IMR-90 (cell line): ENCODE data around the gene AMZ2. TPM values are rescaled to one million over a fixed set of nuclear protein-coding genes. Genes with fewer than 3 reads are reported as not detected.

Source experiments
- ATAC-seq: fragments of 200-7000 bp; cut with Tn5 transposase; 2 replicates; pipeline ENCODE4 v1.9.1; 2020; ENCODE audit warnings: low read depth, mild to moderate bottlenecking, moderate library complexity
- BruUV-seq: library from RNA; stranded (reverse); fragments of 400-500 nt; replicated peaks from 2 replicates; lab custom pipeline; 2021; lab: Mats Ljungman, UMichigan
- CTCF ChIA-PET: fragments of 300-600 bp; formaldehyde crosslinking; extraction: SDS; loops from one replicate; lab custom pipeline; 2021; ENCODE audit warnings: antibody characterized with exemption; lab: Yijun Ruan, JAX
- POLR2A ChIA-PET: fragments of 300-600 bp; sonication (Branson Sonifier 250); formaldehyde crosslinking; loops from one replicate; lab custom pipeline; 2022; ENCODE audit warnings: antibody characterized with exemption; ENCODE audit not compliant: unreplicated experiment; lab: Charles Lee
- DNase-seq: peaks from one replicate; pipeline ENCODE4 v3.0.0; 2013
- H2AFZ ChIP-seq: replicated peaks from 2 replicates; pipeline ENCODE3; 2013; ENCODE audit warnings: low read length, mild to moderate bottlenecking; ENCODE audit not compliant: poor library complexity
- H2AK5ac ChIP-seq: 2 replicates; pipeline ENCODE4 v1.6.1; 2013; ENCODE audit warnings: low read depth, low read length, inconsistent platforms
- H2AK9ac ChIP-seq: replicated peaks from 2 replicates; pipeline ENCODE3; 2013; ENCODE audit warnings: mild to moderate bottlenecking, low read depth, low read length, moderate library complexity; ENCODE audit not compliant: poor library complexity
- H2BK120ac ChIP-seq: 2 replicates; pipeline ENCODE4 v1.6.1; 2013; ENCODE audit warnings: low read depth, low read length, inconsistent platforms
- H2BK15ac ChIP-seq: 3 replicates; pipeline ENCODE4 v1.6.1; 2013; ENCODE audit warnings: low read depth, low read length, inconsistent platforms
- H2BK20ac ChIP-seq: 2 replicates; pipeline ENCODE4 v1.6.1; 2013; ENCODE audit warnings: low read depth, mild to moderate bottlenecking, inconsistent platforms, low read length, moderate library complexity
- H2BK5ac ChIP-seq: 2 replicates; pipeline ENCODE4 v1.6.1; 2013; ENCODE audit warnings: mild to moderate bottlenecking, low read depth, low read length, inconsistent platforms; ENCODE audit not compliant: poor library complexity, severe bottlenecking
- H3K14ac ChIP-seq: replicated peaks from 2 replicates; pipeline ENCODE4 v1.6.1; 2013; ENCODE audit warnings: low read depth, low read length, inconsistent platforms
- H3K18ac ChIP-seq: 2 replicates; pipeline ENCODE4 v1.6.1; 2013; ENCODE audit warnings: low read depth, low read length, control low read depth
- H3K23ac ChIP-seq: 2 replicates; pipeline ENCODE4 v1.6.1; 2013; ENCODE audit warnings: low read depth, low read length, inconsistent platforms
- H3K27ac ChIP-seq: 2 replicates; pipeline ENCODE4 v1.5.1; 2013; ENCODE audit warnings: mild to moderate bottlenecking, control low read depth, low read length; ENCODE audit not compliant: insufficient read depth
- H3K27me3 ChIP-seq: 2 replicates; pipeline ENCODE4 v1.6.1; 2013; ENCODE audit warnings: low read length; ENCODE audit not compliant: control insufficient read depth, insufficient read depth
- H3K36me3 ChIP-seq: 2 replicates; pipeline ENCODE4 v1.6.1; 2013; ENCODE audit warnings: low read length, mixed read lengths; ENCODE audit not compliant: control insufficient read depth, insufficient read depth
- H3K4ac ChIP-seq: 2 replicates; pipeline ENCODE4 v1.6.1; 2013; ENCODE audit warnings: low read depth, low read length, inconsistent platforms
- H3K4me1 ChIP-seq: 2 replicates; pipeline ENCODE4 v1.6.1; 2013; ENCODE audit warnings: low read length, mixed read lengths; ENCODE audit not compliant: control insufficient read depth, insufficient read depth
- H3K4me2 ChIP-seq: 2 replicates; pipeline ENCODE4 v1.6.1; 2013; ENCODE audit warnings: low read depth, mild to moderate bottlenecking, control low read depth, low read length, moderate library complexity
- H3K4me3 ChIP-seq: 2 replicates; pipeline ENCODE4 v1.5.1; 2013; ENCODE audit warnings: low read depth, mild to moderate bottlenecking, control low read depth, low read length, moderate library complexity; ENCODE audit not compliant: insufficient read depth
- H3K56ac ChIP-seq: 2 replicates; pipeline ENCODE4 v1.6.1; 2013; ENCODE audit warnings: low read length, inconsistent platforms; ENCODE audit not compliant: insufficient read depth; ENCODE audit errors: extremely low read depth
- H3K79me1 ChIP-seq, 2 experiments: 2 replicates each; pipeline ENCODE4 v1.6.1; 2013; ENCODE audit warnings: low read length in 2 of 2, inconsistent platforms in 1 of 2, low read depth in 1 of 2
- H3K9ac ChIP-seq: 2 replicates; pipeline ENCODE4 v1.6.1; 2013; ENCODE audit warnings: low read depth, low read length, control low read depth
- H3K9me1 ChIP-seq: 2 replicates; pipeline ENCODE4 v1.6.1; 2013; ENCODE audit warnings: low read length, inconsistent platforms; ENCODE audit not compliant: insufficient read depth
- H3K9me3 ChIP-seq: 2 replicates; pipeline ENCODE4 v1.6.1; 2013; ENCODE audit warnings: low read length; ENCODE audit not compliant: control insufficient read depth, insufficient read depth
- H4K20me1 ChIP-seq: 2 replicates; pipeline ENCODE4 v1.6.1; 2013; ENCODE audit warnings: low read length, inconsistent platforms; ENCODE audit not compliant: insufficient read depth
- H4K5ac ChIP-seq: 2 replicates; pipeline ENCODE4 v1.6.1; 2013; ENCODE audit warnings: mild to moderate bottlenecking, low read depth, low read length, control low read depth
- H4K8ac ChIP-seq, 2 experiments: 2 replicates each; pipeline ENCODE4 v1.6.1; 2013; ENCODE audit warnings: low read depth in 2 of 2, low read length in 2 of 2, control low read depth in 1 of 2, inconsistent platforms in 1 of 2
- H4K91ac ChIP-seq: 2 replicates; pipeline ENCODE4 v1.6.1; 2013; ENCODE audit warnings: low read depth, low read length, inconsistent platforms; ENCODE audit not compliant: insufficient read depth
- BHLHE40 ChIP-seq: fragments of 150-350 bp; IDR thresholded peaks from 2 replicates; pipeline ENCODE4 v1.6.1; 2016; ENCODE audit warnings: mild to moderate bottlenecking, low read depth, low read length
- CEBPB ChIP-seq: IDR thresholded peaks from 2 replicates; pipeline ENCODE4 v1.6.1; 2012; ENCODE audit warnings: low read depth, low read length, improper control_type of control experiment
- CHD1 ChIP-seq: IDR thresholded peaks from 2 replicates; pipeline ENCODE4 v1.6.1; 2012; ENCODE audit warnings: low read depth, low read length, improper control_type of control experiment
- FOS ChIP-seq: fragments of 150-350 bp; IDR thresholded peaks from 2 replicates; pipeline ENCODE4 v1.6.1; 2016; ENCODE audit warnings: low read depth, low read length
- MAFK ChIP-seq: IDR thresholded peaks from 2 replicates; pipeline ENCODE4 v1.6.1; 2012; ENCODE audit warnings: low read depth, low read length, improper control_type of control experiment
- MXI1 ChIP-seq: IDR thresholded peaks from 2 replicates; pipeline ENCODE4 v1.6.1; 2012; ENCODE audit warnings: low read depth, mild to moderate bottlenecking, low read length, moderate library complexity, borderline replicate concordance
- NFE2L2 ChIP-seq: fragments of 150-350 bp; IDR thresholded peaks from 2 replicates; pipeline ENCODE4 v1.6.1; 2016; ENCODE audit warnings: low read depth, mild to moderate bottlenecking, low read length
- POLR2A ChIP-seq: IDR thresholded peaks from 2 replicates; pipeline ENCODE4 v1.6.1; 2012; ENCODE audit warnings: mild to moderate bottlenecking, low read depth, low read length
- RCOR1 ChIP-seq: IDR thresholded peaks from 2 replicates; pipeline ENCODE4 v1.6.1; 2012; ENCODE audit warnings: mild to moderate bottlenecking, low read length, improper control_type of control experiment; ENCODE audit not compliant: insufficient replicate concordance
- RFX5 ChIP-seq: IDR thresholded peaks from 2 replicates; pipeline ENCODE4 v1.8.0; 2012; ENCODE audit warnings: low read depth, mild to moderate bottlenecking, low read length, moderate library complexity
- SMC3 ChIP-seq: fragments of 150-350 bp; IDR thresholded peaks from 2 replicates; pipeline ENCODE4 v1.6.1; 2016; ENCODE audit warnings: low read depth, mild to moderate bottlenecking, antibody characterized with exemption, low read length, moderate library complexity
- WGBS, 2 experiments: methylation state at CpG; one replicate each; pipeline versions ENCODE4 v1.1.5 to v1.1.7; 2013; ENCODE audit warnings: missing lambda C conversion rate in 2 of 2; ENCODE audit not compliant: insufficient read length in 1 of 2; ENCODE audit errors: extremely low coverage in 2 of 2; 5-methylcytosine and 5-hydroxymethylcytosine counted together
- dilution Hi-C: fragments of 300-500 bp; cut with HindIII; formaldehyde crosslinking; loops from one replicate; pipeline ENCODE4 v1.14.3; 2018; ENCODE audit warnings: low sequenced_read_pairs; ENCODE audit not compliant: unreplicated experiment
- in situ Hi-C: fragments of 300-500 bp; cut with MboI; formaldehyde crosslinking; loops from 3 replicates; pipeline ENCODE4 v1.14.3; 2019; ENCODE audit warnings: low sequenced_read_pairs, inconsistent platforms, mixed read lengths
- intact Hi-C: fragments of 100-400 bp; cut with micrococcal nuclease; formaldehyde crosslinking; loops from 2 replicates; pipeline ENCODE4 v1.10.0; 2022
- polyA plus RNA-seq, 3 experiments: library from polyadenylated mRNA; depleted of rRNA; stranded (reverse); fragments of >200 nt; gene quantifications; 2 replicates each; pipeline ENCODE4 v1.2.3, GENCODE V29; 2012; ENCODE audit warnings: low replicate concordance in 1 of 3
- total RNA-seq: library from RNA; depleted of rRNA; stranded (reverse); fragments of >200 nt; gene quantifications from 2 replicates; pipeline ENCODE4 v1.2.3, GENCODE V29; 2012
- TF ChIP-seq, protein P1 (sequence below): conservative IDR thresholded peaks from 2 replicates; pipeline ENCODE4 v1.5.1; 2012; ENCODE audit warnings: mild to moderate bottlenecking, low read depth, low read length, improper control_type of control experiment
- TF ChIP-seq, protein P2 (sequence below): fragments of 150-350 bp; IDR thresholded peaks from 2 replicates; pipeline ENCODE4 v1.6.1; 2017; ENCODE audit warnings: mild to moderate bottlenecking, antibody characterized with exemption, low read length, low read depth

The AMZ2 gene
- total and polyA plus RNA-seq, 2 of the 4 experiments (the other 2 are of a cell fraction) = 65.4 to 90.2 TPM

DNA sequence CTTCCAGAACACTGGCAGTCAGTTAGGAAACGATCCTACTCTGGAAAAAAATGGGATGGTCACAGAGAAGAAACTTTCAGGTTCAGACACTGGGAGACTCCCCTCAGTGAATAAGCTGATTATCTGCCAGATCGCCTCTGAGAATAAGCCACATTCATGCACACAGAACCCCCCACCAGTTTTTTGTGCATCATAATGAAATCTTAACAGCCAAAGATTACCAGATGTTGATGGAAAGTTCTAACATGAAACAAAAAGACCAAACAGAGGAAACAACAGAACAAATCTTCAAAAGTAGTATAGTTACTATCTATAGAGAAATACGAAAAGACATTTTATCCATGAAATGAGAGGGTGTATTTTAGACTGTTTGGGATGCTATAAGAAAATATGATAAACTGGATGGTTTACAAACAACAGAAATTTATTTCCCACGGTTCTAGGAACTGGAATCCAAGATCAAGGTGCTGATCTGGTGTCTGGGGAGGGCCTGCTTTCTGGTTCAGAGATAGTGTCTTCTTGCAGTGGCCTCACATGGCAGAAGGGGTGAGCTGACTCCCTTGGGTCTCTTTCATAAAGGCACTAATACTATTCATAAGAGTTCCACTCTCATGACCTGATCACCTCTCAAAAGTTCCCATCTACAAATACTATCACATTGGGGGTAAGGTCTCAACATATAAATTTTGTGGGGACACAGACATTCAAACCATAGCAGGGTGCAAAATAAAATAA lies 8.0 kb upstream of the AMZ2 start:
- Histone ChIP-seq H2AK9ac (no peak overlapping the region), H3K23ac (no peak overlapping the region), H3K4me3 (no peak overlapping the region), H2BK20ac (no peak overlapping the region), H4K8ac (no peak overlapping the region), H3K9me3 (no peaks in the 10 kb centered on the region), H3K56ac (no peak overlapping the region), H4K5ac (no peak overlapping the region), H2BK5ac (no peak overlapping the region), H3K4me2 (no peak overlapping the region), H3K9me1 (no peaks in the 10 kb centered on the region), H4K91ac (no peak overlapping the region), H3K9ac (no peak overlapping the region), H2AFZ (no peak overlapping the region), H3K4me1 (peaks cover 5% of the 10 kb centered on the region), H3K14ac (no peak overlapping the region), H3K36me3 (no peaks in the 10 kb centered on the region), H3K18ac (no peak overlapping the region), H3K27ac (no peak overlapping the region), H2BK120ac (no peak overlapping the region), H4K20me1 (no peaks in the 10 kb centered on the region), H3K4ac (no peak overlapping the region), H2AK5ac (no peak overlapping the region), H3K27me3 (no peaks in the 10 kb centered on the region; the same call in 1 of the 2 replicates), H3K79me1 (no peaks in the 10 kb centered on the region), H2BK15ac (no peak overlapping the region)
- intact Hi-C loops (no loop called here), dilution Hi-C loops (no loop called here), in situ Hi-C loops (no loop called here)
- DNase-seq (no peak), ATAC-seq (no peak)
- CTCF ChIA-PET = no interaction called here
- TF ChIP-seq NFE2L2 = no peak
- no peak for TF ChIP-seq MXI1
- TF ChIP-seq RCOR1 = no peak
- TF ChIP-seq CEBPB = no peak
- TF ChIP-seq FOS = no peak
- TF ChIP-seq, protein P1, sequence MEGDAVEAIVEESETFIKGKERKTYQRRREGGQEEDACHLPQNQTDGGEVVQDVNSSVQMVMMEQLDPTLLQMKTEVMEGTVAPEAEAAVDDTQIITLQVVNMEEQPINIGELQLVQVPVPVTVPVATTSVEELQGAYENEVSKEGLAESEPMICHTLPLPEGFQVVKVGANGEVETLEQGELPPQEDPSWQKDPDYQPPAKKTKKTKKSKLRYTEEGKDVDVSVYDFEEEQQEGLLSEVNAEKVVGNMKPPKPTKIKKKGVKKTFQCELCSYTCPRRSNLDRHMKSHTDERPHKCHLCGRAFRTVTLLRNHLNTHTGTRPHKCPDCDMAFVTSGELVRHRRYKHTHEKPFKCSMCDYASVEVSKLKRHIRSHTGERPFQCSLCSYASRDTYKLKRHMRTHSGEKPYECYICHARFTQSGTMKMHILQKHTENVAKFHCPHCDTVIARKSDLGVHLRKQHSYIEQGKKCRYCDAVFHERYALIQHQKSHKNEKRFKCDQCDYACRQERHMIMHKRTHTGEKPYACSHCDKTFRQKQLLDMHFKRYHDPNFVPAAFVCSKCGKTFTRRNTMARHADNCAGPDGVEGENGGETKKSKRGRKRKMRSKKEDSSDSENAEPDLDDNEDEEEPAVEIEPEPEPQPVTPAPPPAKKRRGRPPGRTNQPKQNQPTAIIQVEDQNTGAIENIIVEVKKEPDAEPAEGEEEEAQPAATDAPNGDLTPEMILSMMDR = no peak
- no peak for TF ChIP-seq POLR2A
- TF ChIP-seq, protein P2, sequence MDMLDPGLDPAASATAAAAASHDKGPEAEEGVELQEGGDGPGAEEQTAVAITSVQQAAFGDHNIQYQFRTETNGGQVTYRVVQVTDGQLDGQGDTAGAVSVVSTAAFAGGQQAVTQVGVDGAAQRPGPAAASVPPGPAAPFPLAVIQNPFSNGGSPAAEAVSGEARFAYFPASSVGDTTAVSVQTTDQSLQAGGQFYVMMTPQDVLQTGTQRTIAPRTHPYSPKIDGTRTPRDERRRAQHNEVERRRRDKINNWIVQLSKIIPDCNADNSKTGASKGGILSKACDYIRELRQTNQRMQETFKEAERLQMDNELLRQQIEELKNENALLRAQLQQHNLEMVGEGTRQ = no peak
- TF ChIP-seq SMC3 = no peak
- TF ChIP-seq MAFK = no peak
- no peak for TF ChIP-seq CHD1
- no peak for TF ChIP-seq RFX5
- TF ChIP-seq BHLHE40 = no peak
- no TSS peak for BruUV-seq
- POLR2A ChIA-PET = no interaction called here
- no CpG with 5 or more reads among the region's 4 CpGs for WGBS, 2 experiments
